Mucosa of gallbladder (tissue), 1 donor: ENCODE results near the gene WWOX. TPM values are rescaled to one million over a fixed set of nuclear protein-coding genes. Genes with fewer than 3 reads are reported as not detected.

Experiments used
- DNase-seq: peaks from one replicate; pipeline ENCODE4 v3.0.0-alpha.2; 2020; ENCODE audit warnings: low spot score
- total RNA-seq: library from RNA; stranded (reverse); gene quantifications from one replicate; pipeline ENCODE4 v1.2.1, GENCODE V29; 2021
- donor health status: DM: no; HTN: no; CAD: no.

Gene WWOX
- total RNA-seq, 1 donor from 2014 or later: 28.2 TPM

DNA sequence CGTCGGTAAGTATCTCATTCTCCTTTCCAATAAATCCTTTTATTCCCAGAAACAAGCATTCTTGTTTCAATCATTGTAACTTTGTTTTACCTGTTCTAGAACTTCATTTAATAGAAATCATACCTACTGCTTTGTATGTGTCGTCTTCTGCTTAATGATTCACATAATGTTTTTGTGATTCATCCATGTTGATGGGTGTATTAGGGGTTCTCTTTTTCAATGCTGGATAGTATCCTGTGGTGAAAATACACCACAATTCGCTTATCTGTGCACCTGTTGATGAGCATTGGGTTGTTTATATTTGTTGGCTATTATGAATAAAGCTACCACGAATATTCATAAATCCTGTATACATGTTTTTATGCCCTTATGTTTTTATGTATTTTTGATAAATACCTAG is 797.8 kb downstream of the WWOX start:
- no peak for DNase-seq

DNA sequence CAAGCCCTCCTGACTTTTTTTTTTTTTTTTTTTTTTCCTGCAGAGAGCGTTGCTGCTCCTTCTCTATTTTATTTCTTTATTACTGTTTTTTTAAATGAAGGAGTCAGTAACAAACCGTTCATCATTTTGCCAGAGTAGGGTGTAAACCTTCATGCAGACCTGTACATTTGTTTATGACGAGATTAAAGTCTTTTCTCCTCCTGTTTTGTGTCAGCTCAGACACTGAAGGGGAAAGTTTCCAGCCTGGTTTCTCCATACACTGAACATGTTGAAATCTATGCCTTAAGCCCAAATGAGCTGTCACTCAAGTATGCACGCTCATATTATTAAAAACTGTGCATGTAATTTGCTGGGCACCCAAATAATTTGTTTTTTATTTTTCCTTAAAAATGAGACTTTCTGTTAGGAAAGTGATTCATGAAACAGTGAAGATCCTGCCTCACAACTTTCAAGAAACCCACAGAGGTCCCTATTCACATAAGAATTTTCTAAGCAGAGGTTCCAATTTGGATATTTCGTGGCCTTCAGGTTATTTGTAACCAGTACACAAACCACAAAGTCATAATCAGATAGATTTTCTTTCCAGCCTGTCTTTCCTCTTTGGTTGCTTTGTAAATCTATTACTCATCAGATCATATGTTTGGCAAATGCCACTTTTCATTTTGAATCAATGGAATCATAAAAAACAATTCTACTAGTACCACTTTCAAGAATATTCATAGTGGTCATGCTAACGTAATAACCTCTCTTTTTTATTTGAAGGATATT is 800.8 kb downstream of the WWOX start:
- no peak for DNase-seq

DNA sequence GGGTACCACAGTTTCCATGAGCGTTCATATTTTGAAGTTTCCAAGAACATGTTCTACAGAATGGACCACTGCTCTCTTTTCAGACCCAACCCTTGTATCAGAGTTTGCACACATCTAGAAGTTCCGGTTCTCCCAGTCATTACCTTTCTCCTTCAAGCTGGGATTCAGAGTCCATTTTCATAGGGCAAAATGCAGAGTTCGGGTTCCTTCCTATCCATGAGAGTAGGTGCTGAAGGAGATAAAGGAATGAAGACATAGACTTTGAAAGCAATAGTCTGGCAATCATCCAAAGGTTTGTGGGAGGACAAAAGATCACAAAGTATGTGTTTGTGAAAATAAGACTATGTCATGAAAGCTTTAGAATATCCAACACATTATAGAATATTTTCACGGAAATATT is 801.5 kb downstream of the WWOX start:
- DNase-seq: no peak

DNA sequence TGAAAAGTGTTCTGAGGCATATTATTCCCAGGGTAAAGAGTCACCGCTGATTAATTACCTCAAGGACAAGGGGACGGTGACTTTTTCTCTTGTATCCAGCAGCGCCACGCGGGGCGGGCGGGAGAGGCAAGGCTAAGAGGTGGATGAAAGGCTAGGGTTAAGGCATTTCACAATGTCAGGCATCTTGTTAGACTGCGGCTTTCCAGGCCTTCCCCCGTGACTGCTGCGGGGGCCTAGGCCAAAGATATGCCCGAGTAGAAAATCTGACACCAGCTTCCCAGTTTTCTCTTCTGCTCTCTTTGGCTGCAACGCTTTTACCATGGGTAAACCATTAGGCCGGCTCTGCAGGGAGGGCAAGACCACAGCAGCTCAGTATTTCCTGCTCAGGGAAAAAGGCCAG is 802.9 kb downstream of the WWOX start:
- DNase-seq: no peak

DNA sequence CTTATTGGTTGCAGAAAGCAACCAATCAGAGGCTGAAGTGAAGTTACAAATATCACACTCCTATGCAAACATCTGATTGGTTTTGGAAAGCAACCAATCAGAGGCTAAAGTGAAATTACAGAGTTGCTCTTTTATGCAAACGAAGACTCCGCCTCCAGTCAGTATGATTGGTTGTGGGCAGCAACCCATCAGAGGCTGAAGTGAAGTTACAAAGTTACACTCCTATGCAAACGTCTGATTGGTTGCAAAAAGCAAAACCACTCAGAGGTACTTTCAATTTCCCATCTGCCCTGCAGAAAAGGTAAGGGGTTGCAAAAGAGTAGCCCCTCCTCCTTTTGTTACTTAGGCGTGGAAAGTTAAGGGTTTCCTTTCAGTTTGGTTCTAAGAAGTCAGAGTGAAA is 803.8 kb downstream of the WWOX start:
- no peak for DNase-seq

DNA sequence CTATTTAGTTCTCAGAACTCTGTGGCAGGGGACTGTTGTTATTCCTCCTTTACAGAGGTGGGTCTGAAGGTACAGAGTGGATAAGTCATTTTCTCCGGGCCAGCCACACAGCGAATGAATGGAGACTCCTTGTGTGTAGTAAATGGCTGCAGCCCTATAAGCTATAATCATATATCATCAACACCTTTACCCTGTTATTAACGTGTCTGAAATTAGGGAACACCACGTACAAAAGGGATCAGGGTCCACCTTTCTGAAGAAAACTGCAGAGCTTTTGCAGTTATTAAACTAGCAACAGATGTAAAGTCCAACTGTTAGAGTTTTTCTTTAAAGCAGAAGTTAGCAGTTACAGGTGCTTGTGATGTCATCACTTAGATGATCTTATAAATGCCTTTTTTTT is 804.4 kb downstream of the WWOX start:
- DNase-seq: no peak

DNA sequence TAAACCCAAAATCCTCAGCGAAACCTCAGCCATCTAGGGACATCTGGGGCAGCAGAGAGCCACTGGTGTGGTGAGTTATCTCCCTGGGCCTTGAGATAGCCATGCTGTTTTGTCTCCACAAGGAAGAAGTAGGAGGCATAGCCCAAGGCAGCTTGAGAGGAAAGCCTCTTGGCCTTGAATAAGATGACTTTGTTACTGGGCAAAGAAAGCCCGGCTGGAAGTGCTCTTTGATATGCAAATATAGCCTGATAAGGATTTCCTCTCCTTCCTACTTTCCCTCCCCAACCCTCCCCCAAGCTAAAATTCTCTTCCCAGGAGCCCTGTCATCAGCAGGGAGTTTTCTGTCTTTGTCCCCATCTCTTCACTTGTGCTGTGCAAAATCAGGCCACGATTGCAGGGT is 806.7 kb downstream of the WWOX start:
- no peak for DNase-seq

DNA sequence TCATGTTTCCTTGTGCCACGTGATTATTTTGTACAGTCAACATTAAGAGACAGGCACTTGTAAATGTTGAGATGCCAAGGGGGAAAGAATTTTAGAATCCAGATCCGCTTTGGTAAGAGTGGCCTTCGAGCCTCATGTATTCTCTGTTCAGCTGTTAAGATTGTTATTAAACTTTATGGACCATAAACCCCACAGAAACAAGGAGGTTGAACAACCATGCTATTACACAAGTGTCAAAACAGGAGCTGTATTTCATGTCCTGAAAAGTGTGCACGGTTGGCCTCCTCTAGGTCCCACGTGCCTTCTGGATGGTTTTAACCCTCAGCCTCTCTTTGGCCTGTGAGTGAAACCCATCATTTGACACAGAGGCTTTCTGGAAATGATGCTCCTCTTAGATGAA is 809.8 kb downstream of the WWOX start:
- no peak for DNase-seq

DNA sequence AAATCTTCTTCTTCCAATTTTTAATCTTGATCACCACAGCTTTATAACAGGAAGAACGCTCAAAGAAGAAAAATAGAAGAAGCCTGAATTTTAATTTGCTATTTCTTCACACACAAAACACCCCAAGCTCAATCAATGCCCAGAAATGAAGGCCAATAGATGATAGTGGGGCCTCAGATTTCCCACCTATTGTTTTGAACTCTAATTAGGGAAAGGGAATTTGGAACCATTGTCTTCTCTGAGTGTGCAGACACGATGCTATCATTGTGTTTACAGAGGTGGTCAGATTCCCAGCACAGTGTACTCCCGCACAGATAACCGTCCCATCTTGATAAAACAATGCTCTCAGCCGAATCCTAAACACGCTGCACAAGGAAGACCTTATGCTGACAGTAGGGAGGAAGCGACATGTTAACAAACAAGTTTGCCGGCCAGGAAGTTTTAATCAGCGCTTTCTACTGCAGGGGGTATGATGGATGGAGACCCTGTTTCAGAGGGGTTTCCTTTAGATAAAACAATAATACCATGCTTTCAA is 816.4 kb downstream of the WWOX start:
- no peak for DNase-seq

DNA sequence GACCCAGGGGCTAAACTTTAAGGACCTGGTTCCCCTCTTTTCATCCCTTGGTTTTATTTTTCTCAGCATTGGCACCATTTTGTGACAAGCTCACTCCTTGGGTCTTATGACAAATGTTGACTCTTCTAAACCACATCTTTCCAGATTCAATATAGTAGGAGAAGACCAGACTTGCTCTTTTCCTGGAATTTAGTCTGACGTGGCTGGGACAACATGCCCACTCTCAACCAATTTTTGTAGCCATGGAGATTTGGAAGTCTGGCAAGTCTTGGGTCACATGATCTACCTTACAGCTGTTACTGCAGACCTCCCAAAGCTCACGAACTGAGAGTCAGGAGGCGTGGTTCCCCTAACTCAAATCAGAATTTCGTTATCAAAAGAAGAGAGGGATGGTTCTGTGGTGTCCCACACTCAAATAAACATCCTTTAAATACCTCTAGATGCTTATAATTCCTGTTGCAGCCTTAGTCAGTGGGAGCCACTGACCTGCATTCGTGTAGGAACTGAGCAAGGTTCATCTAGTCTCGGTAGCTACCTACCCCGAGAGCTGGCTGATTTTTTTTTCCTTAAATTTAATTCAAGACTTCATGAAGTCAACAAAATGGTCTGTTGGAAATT is 817.6 kb downstream of the WWOX start:
- DNase-seq: no peak

DNA sequence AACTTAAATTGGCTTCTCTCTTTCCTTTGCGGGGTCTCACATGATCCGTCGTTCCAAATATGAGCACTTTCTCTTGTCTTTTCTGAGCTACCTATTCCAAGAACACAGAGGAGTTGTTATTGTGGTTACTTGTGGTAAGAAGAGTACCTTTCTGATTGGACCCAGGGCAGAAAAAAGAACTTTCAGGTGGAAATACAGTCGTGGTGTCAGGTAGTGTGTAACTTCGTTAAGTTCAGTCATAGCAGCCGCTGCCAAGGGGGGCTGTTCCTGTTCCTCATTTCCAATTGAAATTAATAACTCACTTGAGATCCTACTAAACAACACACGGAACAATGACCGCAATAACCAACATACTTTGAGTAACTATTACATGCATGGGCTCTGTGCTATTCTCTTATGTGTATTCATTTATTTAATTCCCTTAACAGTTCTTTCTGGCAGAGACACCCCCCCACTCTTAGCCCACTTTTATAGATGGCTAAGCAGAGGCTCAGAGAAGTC is 819.4 kb downstream of the WWOX start:
- DNase-seq: no peak

DNA sequence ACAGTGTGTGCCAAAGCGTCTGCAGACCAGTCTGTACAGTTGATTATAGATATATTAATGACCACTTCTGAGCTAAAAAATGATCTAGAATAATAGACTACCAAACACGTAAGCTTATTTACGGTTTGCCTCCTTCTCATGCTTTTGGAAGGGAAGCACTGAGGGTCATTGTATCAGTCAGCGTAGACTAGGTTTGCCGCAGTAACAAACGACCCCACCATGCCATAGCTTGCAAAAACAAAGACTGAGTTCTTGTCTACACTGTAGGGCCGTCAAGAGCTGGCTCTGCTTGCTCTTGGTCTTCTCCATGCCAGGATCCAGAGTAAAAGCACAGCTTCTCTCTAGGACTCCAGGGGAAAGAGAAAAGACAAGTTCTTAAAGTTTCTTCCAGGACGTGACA is 820.4 kb downstream of the WWOX start:
- DNase-seq: no peak

DNA sequence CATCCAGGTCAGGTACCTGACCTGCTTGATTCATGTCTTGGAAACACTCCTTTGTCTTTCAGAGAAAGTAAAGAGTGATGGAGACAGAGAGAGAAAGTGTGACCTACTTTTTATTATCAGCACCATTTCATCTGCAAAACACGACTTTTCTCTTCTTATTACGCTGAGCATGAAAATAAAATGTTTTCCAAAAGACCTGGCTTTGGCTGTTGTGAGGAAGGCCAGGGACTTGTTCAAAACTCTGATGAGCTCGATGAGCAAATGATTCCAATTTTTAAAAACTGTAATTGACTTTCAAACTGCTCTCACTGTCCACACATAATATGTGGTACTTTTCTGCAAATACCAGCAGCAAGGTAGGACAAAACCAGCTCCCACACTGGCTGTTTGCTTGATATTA is 821.2 kb downstream of the WWOX start:
- DNase-seq: no peak

DNA sequence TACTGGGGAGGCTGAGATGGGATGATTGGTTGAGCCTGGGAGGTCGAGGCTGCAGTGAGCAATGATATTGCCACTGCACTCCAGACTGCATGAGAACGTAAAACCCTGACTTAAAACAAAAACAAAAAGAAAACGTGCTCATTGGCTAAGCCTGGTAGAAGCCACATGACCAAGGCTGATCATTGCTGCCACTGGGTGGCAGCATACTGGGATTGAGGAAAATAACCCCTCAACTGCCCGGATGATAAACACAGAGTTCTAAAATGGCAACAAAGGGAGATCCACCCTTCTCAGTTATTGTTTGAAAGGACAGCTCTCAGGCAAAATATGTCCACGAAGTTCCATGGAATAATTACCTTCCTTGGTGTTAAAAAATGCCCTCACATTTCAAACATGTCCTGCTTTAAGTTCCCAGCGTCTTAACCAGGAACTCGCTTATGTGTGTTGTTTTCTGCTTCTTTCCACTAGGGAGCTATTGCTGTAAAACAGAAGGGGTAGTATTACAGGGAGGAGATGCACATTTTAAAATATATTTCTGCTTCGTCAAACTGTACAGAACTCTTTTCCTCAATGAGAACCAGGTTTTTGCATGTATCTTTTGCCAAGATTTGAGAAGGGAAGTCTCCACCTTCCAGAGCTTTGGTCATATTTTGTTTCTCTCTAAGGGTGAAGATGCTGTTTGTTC is 825.8 kb downstream of the WWOX start:
- peak; percentile 22 for DNase-seq

DNA sequence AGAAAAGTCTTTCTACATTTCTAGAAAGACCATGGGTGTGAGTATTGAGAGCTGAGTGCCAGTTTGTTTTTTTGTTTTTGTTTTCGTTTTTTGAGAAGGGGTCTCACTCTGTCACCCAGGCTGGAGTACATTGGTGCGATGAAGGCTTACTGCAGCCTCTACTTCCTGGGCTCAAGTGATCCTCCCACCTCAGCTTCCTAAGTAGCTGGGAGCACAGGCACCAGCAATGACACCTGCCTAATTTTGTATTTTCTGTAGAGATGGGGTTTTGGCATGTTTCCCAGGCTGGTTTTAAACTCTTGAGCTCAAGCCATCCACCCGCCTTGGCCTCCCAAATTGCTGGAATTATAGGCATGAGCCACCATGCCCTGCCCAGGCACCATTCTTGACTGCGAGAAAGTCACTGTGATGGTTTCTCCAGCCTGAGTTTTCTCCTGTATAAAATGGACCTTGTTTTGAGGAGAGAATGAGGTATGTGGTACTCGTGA is 827.3 kb downstream of the WWOX start:
- no peak for DNase-seq

DNA sequence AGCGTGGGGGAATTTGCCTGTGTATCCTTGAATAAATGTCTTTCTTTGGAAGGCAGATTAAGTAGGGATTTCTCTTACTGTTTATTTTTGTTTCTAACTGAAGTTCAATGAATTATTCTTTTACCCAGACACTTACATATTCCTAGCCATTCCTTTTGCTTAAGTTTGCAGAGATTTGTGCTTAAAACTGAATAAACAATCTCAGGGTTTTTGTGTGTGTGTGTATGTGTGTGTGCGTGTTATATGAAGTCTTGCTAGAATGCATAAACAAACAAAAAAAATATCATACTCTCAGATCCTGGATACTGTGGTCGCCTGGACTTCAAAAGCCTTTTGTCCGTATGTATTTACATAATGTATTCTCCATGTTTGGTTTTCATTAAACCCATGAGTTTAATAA is 828.3 kb downstream of the WWOX start:
- DNase-seq: no peak

DNA sequence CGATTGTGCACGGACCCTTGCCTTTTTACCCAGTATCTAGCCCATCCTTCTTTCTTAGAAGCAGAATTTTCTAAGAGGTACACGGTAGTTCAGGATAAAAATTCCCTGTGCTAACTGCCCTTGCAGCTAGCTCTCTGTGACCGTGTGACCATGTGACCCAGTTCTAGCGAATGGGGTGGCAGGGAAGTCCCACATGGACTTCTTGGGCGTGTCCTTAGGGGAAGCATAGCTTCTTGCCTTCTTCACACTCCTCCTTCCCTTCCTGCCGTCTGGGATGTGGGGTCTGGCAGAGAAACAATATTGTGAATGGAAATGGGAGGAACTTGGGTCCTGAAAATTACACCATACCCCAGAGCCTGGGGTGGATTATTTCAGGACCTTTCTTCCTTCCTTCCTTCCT is 830.4 kb downstream of the WWOX start:
- no peak for DNase-seq

DNA sequence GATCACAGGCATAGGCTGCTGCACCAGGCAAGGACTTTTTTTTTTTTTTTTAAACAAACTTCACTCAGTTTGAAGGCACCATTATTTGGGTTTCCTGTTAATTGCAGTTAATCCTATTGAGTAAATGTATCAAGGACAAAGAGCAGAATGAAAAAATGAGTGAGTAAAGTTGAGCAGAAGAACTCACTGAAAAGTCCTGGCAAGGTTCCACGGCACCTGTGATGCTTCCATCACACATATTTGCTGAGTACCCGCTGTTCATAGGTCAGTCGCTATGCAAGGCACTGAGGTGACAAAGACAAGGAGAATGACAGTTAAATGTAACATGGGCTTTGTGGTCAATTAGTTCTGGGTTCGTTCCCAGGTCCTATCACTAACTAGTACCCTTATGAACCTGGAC is 831.1 kb downstream of the WWOX start:
- no peak for DNase-seq

DNA sequence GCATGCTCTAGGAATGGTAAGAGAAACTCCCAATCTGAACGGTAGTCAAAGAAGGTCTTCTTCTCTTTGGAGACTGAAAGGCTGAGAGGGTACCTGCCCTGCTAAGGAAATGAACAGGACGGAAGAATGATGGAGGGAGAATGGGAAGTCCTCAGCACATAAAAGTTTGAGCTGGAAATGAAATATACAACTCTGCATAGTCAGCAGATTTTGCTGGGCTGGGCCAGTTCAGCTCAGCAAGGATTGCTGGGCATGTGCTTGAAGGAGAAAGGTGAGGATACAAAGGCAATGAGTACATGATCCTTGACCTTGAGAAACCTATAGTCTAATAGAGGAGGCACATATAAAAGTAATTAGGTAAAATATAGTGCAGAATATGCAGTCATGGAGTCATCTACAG is 831.8 kb downstream of the WWOX start:
- DNase-seq: no peak

DNA sequence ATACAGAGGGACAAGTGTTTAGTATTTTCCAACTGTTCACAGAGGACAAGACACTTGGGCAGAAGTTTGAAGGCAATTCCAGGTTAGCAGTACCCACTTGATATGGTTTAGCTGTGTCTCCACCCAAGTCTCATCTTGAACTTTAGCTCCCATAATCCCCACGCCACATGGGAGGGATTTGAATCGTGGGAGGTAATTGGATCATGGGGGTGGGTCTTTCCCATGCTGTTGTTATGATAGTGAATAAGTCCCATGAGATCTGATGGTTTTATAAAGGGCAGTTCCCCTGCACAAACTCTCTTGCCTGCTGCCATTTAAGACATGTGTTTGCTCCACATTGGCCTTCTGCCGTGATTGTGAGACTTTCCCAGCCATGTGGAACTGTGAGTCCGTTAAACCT is 832.2 kb downstream of the WWOX start:
- DNase-seq: no peak

DNA sequence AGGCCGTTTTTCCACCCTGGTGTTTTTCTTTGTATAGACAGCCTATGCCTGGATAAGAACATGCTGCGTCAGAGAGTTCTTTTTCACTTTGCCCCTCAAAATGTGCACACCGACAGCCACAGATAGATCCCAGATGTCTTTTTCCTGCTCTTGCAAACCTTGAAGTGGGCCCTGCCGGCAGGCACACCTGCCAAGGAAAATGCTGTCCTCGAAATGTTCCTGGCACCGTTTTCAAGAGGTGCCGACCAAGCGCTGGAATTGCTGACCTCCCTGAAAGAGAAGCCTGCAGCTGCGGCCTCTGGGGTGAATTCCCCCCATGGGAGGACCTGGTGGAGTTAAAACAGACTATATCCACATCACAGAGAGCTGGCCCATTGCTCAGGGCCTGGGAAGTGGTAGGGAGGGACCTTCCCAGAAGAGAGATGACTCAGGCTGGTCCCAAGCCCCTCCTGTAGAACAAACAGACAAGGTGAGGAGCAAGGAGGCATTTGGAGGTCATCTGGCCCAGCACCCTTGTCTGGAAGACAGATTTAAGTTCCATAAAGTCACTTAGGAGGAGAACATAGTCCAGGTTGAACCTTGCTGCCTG is 833.0 kb downstream of the WWOX start:
- no peak for DNase-seq

DNA sequence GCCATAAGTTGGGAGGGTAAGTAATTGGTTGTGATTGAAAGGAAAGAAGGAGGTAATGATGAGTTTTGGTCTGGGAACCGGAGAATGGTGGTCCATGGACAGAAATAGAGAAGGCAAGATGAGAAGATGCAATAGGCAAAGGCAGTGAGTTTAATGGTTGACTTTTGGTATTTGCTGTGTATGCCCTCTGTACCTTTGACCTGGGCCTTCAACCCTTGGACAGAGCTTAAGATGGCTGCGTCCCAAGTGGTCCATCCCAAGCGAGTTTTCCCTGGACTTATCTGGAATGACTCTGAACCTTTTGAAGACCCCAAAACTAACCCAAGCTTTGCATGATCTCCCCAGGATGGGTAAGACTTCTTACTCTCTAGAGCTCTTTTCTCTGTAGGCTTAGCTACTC is 836.6 kb downstream of the WWOX start:
- no peak for DNase-seq
